Stimulated activated CD8-positive, alpha-beta memory T cell treated with anti-CD3 and anti-CD28 coated beads, Interleukin-7, amount 100 ng/mL, for 1 hour (primary cell): ENCODE data around the gene UNC13C.

Experiments
- DNase-seq, 2 donors: peaks; one replicate each; pipeline ENCODE4 v3.0.0-alpha.2; 2020; ENCODE audit warnings: low read depth in 2 of 2

UNC13C gene

DNA sequence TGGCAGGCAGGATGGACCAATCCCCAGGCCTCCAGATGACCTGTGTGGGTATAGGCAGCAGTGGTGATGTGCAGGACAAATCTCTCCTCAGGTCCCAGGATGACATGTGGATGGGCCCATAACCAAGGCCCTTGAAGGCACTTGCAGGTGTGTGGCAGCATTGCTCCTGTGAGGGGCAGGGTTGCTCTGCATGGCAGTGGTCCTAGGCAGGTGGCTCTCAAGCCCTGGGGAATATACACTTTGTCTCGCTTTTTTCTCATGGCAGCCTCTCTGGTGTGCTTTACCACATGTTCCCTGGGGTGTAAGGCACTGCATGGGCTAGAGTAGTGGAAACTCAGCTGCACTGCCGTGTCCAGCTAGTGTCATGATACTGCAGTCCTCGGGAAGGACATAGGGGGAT lies 503.6 kb downstream of the UNC13C start:
- DNase-seq, result no peak

DNA sequence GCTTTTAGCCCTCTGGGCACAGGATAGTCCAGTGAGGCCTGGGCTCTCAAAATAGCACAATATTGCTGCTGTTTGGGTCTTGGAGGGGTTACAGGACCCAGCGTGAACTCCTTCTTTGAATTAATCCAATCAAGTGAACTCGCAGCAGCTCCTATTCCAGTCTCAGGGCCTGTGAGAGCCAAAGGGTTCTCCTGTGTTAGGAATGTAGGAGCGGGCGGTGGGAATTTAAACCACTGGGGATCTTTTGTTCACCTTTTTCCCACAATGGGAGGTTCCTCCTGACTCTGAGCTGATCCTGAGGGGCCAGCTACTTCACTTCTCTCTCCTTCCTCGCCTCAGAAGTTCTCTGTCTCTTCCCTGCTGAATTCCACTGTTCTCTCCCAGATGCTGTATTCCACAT lies 504.0 kb downstream of the UNC13C start:
- DNase-seq, result no peak

DNA sequence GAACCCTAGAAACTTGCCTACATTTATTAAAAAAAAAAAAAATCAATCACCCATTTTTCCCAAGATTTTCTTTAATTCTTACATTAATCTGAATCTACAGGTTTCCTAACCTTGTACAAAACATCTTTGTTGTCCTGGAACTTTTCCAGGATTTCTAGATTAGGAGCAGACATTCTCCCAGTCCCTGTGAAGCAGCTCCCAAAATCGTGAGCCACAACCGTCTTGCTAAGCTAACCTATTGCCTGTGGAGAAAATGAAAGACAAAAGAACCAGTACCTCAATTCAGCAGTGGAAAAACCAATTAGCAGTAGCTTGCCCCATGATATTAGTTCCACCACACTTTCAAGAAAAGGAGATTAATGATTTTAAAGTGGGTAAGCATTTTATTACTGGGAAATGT lies 522.1 kb downstream of the UNC13C start:
- no peak for DNase-seq

DNA sequence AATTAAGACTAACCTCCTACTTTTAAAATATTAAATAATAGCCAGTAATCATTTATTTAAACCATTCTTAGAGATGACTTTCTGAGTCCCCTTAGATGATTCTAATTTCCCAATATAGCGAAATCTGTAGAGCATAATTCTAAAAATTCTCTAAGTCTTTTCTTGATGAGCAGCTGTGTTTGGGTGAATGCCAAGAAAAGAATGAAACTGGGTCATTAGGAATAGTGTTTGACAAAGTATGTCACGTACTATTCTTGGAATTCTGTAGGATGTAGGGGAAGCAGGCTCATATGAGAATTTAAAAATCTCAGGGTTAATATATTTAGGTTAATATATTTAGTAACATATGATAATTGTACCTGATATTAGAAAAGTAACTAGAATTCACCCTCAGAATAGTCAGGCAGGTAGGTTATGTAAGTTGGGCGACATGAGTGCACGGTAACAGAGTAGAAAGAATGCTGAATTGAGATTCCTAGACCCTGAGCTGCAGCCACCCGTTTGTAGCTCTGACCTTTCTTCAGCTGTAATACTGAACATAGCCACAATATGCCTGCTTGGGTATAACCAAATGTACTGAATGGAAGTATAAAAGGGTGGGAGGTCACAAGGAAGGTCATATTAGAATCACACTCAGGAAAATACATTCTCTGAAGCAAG lies 524.3 kb downstream of the UNC13C start:
- no peak for DNase-seq

DNA sequence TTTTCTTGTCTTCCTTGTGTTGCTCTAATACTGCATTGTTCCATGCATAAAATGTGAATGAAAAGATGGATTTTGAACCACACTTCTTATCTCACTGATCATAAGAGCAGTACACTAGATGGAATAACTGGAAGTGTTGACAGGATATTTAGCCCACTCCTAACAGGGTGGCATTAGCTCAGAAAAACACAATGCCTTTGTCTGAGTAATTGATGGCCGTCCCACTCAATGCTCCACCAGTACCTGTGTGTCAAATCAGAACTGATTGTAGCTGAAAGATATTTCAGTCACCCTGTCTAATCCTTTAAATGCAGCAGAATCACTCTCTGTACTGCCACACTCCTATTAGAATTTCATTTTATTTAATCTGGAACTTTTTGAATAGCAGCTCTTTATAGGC lies 526.5 kb downstream of the UNC13C start:
- DNase-seq, result no peak

DNA sequence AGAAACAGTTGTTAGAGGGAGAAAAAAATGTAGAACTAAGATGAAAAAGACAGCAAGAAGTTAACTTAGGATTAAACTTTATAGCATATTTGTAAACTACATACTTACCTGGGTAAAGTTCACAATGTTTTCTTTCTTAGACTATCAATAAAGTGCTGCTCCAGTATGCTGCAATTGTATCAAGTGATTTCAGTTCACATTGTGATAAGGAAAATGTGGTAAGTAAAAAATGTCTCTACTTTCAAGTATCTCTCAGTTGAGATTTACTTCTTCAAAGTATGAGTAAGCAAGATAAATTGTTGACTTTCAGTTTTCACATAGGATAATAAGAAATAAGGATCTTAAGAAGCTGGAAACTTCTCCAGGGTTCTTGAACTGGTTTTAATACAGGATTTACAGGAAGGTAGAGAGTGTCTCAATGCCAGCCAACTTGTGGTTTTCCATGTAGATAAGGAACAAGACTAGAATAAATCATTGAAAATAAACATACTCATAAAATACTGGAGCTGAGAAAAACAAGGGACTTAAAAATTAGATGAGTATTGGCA lies 528.8 kb downstream of the UNC13C start:
- no peak for DNase-seq

DNA sequence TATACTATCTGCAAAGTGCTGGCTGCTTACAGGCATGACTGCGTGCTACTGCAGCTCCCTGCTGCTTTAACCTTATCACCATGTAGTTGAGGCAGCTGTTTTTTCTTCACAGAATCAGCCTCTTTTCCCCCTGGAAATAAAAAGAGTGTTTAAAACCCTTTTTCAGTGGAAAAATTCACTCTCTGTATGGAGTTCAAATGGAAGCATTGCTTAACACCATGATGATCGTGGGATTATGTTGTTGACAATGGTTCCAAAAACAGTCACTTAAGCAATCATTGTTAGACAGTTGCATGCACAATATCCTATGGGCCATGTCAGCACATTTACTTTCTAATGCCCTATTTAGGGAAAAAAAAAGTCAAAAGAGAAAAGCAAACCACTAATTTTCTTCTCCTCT lies 536.4 kb downstream of the UNC13C start:
- no peak for DNase-seq

DNA sequence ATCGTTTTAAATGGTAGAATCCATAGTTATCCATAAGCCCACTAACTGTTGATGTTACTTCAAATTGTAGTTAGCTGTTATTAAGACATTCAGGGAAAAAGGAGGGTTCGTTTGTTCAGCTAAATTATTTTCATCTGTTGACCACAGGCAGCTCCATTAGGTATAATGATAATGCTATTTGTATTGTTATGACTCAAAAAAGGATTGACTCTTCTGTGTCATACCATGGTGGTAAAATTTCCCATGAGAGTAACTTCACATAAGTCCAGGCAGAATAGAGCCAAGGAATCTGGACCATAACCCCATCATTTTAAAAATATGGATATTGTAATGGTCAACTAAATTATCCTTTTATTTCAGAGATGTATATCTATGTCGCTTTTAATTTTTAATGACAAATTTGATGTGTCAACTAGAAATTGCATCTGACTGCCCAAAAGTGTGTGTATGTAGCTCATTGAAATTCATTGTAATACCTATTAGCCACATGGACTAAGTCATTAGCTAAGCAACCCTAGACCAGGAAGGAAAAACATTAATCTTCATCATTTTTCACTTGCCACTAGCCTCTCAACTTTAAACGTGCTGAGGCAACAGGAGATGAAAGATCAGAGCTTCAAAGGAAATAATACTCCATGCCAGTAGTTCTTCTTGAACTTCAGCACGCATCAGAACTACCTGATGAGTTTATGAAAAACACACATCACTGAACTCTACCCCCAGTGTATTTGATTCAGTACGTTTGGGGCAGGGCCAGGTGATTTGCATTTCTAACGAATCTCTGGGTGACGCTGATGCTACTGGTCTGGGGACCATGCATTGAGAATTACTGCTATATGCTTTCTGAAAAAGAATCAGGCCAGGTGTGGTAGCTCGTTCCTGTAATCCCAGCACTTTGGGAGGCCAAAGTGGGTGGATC lies 537.7 kb downstream of the UNC13C start:
- DNase-seq, result no peak

DNA sequence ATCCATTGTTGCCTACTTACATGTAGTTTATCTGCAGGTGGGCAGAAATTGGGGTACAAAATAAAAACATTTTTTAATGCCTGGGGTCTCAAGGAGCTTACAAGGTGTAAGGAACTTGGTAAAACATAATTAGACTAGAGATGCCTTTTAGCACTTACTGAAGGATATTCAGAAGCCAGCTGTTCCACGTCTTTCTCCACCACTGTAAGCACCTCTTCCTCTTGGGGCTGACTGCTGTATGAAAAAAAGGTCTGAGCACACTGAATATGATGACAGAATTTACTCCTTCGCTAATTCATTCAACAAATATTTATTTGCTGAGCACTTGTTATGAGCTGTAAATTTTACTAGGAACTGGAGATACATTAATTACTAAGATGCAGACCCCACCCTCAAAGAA lies 539.1 kb downstream of the UNC13C start:
- DNase-seq, result no peak

DNA sequence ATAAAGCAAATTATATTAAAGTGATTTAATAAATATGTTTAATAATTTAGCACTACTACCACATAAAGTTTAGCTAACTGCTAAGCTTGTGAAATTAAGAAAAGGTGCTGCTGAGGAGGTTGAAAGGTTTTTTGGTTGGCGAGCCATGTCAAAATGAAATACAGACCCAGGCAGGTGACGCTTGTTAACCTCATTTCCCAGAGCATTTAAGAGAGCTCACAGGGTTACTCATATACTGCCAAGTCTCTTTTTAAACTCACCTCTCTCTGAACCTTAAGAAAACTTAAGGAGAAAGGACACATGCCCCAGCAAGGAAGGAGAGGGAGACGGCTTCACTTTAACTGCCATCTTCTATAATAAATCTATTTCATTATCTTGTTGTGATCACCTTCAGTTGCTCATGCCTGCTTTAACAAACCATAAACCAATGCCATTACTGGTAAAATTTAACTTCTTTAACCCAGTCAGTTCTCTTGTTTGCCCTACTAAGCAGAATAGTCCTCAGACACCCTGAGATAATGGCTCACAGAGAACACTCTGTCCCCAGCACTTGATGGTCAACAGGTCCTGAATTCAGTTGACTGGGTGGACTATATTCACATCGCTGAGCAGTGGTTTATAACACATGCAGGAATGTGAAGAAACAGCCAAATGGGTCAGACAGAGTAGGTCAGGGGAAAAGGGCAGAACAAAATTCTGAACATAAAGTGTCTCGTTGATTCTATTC lies 540.1 kb downstream of the UNC13C start:
- no peak for DNase-seq

DNA sequence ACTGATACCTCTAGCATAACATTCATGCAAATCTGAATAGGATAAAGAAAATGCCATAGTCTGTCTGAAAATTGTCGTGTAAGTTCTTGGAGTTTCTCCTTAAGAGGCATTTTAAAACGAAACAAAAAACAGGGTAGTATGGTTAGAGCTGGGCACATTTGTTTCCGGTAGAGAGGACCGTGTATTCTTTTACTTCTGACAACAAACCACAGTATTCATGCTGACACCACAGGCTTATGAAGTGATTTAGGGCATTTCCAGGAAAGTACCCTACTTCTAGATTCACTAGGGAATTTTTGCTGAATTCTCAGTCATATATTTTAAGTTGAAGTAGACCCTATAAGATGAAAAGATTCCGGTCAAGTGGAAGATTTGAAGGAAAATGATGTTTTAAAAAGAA lies 541.3 kb downstream of the UNC13C start:
- no peak for DNase-seq

DNA sequence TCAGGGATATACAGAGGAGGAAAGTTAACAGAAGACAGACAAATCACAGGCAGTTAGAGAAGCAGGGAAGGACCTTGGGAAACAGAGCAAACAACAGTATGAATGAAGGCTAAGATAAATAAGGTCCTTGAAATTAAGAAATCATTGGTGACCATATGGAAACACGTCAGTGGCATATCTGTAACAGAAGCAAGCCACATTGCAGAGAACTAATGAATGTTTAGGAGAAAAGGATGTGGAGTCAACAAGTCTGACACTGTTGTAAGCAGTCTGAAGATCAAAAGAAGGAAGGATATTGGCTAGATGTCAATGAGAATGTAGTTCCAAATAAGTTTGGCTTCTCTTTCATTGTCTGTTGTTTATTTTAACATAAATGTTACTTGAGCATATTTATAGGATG lies 542.4 kb downstream of the UNC13C start:
- no peak for DNase-seq

DNA sequence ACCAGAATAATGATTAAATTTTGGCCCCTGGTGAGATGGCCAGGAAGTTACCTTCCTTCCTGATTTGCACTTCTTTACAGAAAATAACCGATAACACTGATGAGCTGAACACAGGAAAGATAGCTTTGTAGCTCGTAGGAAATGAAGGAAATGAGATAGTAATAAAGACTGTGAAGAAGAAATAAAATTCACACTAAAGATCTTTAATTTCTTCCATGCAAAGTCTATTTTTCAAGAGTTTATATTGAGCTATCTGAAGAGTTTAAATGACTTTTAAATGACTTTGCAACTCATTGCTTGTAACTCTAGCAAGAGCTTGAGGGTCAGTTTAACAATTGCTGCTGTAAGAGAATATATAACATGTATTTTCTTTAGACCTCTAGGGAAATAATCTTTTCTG lies 543.0 kb downstream of the UNC13C start:
- no peak for DNase-seq

DNA sequence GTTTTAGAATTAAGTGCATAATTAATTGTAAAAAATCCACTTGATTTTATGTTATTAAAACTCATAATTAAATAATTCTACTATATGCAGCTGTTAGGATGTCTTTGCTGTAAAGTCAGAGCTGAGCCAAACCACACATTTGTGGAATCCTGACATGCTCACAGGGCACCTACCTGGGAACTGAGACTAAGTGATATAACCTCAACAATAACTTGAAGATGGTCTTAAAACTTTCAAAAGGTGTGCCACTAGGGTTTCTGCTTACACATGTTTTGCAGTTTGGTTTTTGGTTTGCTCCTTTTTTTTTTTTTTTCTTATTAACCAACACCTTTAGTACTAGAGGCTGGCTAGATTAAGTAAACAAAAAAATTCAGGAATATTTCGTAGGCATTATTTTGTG lies 549.8 kb downstream of the UNC13C start:
- DNase-seq, result no peak

DNA sequence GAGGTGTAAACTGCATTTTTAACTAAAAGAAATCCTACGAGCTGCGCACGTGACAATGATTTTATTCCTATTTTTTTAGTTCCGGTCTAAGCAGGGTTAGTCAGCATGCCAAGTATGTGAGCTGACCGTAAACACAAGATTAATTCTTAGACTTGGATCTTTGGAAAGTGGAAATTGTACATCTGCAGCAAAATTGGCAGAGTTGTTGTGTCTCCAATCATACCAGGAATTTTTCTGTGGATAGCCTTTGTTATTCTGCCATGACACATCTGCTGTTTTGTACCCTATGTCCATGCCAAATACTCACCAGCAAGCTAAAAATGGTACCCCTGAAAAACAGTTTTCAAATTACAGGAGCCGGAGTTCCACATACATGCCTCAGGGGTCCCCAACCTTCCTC lies 562.5 kb downstream of the UNC13C start:
- no peak for DNase-seq

DNA sequence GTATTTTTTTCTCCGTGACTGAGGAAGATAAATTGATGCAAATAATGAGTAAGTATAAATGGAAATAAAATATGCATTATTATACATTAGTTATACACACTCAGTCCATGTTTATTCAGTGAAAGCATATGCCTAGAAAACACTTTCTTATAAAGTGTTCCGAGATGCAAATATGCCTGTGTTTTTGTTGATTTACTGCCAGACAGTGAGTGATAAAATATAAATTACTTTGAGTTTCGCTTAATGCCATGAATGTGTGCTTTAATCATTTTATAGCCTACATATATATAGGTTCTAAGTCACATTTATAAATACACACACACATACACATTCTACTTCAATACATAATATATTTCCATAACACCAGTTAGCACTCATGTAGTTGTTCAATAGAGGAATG lies 569.2 kb downstream of the UNC13C start:
- DNase-seq, result no peak

DNA sequence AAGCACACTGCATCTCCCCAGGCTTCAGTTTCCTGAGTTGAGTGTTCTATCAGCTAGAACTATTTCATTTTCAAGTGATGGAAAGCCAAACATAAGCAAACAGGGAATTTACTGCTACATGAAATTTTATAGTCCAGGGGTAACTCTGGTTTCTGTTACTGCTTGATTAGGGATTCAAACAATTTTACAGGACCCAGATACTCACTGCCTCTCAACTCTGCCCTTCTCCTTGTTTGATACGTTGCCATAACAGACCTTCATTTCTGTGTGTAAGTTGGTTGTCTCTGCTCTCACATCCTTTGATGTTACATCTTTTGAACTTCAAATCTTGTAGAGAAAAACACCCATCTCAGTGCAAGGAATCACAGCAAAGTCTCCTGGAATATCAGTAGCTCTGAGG lies 572.7 kb downstream of the UNC13C start:
- DNase-seq, result no peak

DNA sequence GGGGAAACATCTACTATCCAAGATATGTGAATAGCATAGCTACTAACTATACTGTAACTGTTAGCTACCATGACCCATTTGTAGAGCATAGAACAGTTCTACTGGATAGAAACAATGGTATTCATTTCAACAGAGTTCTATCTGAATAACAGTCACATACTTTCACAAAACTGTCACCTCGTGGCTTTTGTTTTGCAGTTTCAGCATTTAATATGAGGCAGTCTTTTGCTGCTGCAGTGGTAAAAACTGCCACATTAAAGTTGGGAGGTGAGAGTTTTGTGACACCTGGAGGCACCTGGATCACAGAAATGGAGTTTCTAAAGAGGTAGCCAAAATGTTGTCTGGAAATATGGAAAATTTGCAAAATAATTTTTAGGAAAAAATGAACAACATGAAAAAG lies 578.0 kb downstream of the UNC13C start:
- DNase-seq, result no peak

DNA sequence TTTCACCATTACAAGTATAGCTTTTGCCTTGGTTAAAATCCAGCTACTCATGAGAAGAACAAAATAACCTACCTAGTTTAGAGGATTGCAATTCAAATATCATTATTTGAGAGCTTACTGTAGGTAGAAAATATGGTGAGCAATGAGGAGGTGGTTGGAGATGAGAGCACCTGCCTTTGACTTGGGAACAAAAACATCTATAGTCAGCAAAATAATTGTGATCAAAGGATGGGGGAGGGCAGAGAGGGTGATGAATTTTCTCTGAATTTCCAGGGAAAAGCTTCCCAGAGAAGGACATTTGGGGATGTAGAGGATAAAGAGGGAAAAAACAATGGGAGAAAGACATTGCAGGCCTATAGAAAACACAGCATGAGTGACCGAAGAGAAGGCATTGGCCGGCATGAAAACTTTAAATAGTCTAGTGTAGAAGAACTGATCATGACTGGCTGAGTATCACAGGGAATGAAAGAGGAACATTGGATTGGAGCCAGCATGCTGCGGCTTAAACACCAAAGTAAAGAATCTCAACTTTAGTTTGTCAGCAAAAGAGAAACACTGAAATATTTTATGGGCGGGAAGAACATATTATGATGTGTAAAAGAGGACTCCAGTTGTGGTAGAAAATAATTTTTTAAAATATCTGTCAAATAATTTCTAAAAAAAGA lies 581.3 kb downstream of the UNC13C start:
- DNase-seq, result no peak

DNA sequence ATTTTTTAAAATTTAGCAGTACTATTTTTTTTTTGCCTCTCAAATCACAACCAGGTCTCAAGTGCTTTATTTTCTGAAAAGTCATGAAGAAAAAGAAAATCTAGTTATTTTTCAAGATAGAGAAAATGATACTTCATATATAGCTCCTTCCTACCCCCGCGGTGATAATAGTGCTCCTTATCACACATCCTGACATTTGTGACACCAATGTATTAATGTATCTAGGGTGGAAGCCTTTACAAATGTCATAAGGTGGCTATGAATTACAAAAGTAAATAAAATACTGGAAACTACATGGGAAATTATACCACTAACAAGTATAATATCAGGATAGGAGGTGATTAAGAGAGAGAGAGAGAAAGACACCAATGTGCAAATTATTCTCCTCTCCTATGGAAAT lies 582.2 kb downstream of the UNC13C start:
- DNase-seq, result no peak

DNA sequence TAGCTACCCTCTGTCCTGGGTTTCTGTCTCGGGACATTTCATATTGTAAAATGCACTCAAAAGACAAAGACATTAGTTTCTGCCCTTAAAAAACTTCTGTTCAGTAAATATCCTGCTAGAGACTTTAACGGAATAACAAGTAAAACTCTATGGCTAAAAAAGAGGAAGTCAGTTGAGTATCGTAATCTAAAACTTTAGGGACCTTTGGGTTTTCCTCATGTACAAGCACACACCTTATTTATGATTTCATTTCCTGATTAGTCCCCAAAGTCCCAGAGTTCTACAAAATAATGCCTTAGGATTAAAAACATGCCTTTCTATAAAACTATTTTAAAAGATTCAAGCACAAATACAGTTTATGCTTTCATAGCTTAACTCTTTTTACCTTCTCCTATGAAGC lies 585.9 kb downstream of the UNC13C start:
- DNase-seq, result no peak

DNA sequence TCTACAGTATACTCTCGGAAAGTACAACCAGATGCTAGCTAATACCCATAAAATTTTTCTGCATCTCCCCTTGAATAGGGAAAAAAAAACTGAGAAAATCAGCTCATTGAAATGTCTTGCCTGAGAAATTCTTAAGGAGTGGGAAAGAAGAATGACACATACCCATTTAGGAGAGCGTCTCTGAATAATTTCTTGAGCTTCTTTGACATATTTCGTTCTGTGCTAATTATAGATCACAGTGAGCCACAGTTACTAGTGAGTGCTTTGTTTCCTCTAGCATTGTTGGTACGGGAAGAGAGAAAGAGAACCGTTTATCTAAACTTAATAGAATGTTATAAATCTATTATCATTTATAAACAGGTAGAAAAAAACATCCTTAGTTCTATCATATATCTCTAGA lies 588.4 kb downstream of the UNC13C start:
- no peak for DNase-seq
